HG02571 (cell line): ENCODE measurements around the gene FOXC1.
A peak's percentile ranks its signal among the peaks of the same experiment; 100 is the strongest.

ENCODE experiments used
- ATAC-seq: cut with Tn5 transposase; IDR thresholded peaks from one replicate; pipeline ENCODE4 v1.9.1; 2021; ENCODE audit warnings: mild to moderate bottlenecking, moderate library complexity; ENCODE audit not compliant: unreplicated experiment

Gene FOXC1

DNA sequence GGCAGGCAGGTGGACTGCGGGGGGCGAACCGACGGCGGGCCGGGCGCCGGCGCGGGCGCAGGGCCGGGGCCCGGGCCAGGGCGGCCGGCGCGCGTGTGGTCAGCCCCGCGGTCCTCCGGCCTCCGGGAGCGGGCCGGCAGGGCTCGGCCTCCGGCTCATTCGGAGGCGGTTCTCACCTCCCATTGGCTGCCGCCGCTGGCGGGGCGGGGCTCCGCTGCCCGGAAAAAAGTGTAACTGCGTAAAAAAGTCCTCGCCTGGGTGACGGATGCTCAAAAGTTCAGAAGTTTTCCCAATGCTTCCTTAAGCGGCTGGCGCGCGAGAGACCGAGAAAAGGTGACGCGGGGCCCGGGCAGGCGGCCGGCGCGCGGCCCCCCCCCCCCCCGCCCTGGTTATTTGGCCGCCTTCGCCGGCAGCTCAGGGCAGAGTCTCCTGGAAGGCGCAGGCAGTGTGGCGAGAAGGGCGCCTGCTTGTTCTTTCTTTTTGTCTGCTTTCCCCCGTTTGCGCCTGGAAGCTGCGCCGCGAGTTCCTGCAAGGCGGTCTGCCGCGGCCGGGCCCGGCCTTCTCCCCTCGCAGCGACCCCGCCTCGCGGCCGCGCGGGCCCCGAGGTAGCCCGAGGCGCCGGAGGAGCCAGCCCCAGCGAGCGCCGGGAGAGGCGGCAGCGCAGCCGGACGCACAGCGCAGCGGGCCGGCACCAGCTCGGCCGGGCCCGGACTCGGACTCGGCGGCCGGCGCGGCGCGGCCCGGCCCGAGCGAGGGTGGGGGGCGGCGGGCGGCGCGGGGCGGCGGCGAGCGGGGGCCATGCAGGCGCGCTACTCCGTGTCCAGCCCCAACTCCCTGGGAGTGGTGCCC lies at the start of gene FOXC1:
Gene FOXC1, plus strand, starts transcription at position 268 of the 849 bp plus-strand sequence. Its CDS starts 531 bp downstream, at position 799.
- peak; percentile 58 for ATAC-seq

DNA sequence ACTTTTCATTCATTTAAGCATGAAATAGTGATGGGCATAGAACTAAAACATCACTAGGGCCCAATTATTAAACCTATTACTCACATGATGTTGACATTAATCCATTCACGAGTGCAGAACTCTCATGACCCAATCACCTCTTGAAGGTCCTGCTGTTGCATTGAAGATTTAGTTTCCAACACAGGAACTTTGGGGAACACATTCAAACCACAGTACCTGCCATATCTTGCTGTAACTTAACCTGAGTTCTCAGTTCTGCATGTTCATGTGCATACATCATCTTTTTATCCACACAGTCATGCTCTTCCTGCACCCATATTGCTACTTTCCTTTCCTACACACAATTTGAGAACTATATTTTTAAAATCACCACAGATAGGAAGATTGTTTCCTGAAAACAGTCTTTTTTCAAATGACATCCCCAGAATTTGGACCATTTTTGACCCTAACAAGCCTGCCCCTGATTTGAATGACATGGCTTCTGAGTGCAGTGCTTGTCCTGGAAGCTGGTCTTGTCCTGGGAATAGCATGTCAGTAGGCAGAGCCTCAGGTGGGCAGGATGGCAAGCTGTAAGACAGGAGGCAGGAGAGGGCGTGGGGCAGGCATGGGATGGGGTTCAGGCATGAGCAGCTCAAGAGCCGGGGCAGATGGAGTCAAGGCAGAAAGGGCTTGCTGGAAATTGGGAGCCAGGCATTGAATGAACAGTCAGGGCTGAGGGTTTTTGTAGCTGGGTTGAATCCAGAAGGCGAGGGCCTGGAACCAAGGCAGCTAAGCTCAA lies 49.2 kb upstream of the FOXC1 start:
- ATAC-seq: no peak

DNA sequence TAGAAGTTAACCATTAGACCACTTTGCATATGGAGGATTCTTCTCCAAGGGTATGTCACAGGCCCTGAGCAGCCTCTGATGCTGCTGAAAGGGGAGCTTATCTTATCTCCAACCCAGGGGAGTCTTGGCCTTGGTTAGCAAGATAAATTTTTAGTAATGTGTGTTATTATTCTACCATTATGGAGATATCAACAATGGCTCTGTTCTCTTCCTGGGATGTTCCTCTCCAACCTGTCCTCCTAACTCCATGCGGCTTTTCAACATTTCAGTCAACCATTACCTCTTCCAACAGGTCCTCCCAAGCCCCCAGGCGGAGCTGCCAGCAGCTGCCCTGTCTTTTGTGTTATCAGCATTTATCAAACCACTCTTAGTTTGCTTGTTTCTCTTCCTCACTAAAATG lies 48.4 kb upstream of the FOXC1 start:
- ATAC-seq: no peak

DNA sequence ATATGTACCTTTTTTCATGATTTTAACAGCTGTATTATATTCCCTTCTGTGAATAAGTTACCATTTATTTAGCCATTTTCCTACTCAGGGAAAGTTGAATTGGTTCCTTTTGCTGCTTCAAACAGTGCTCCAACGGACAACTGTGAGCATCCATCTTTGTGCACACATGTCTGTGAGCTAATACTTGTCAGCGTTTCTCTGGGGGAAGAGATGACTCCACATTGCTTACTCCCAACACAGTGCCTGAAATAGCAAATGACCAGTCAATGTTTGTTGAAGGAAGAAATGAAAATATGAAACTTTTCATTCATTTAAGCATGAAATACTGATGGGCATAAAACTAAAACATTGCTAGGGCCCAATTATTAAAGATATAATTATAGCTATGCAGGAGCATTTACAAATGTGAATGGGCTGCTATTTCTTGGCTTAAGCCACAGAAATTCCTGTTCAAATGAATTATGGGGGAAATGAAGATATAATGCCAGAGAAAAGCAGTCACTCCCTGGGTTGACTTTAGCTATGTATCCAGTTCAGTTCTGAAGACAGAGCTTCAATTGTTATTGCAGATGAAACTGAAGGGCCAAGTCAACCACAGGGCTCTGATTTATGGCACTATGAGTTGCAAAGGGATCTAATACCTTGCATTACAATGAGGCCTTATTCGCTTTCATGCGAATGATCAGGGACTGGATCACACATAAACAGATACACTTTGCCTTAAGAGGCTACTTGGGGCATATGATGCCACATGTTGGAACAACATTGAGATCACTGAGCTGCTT lies 47.4 kb upstream of the FOXC1 start:
- no peak for ATAC-seq

DNA sequence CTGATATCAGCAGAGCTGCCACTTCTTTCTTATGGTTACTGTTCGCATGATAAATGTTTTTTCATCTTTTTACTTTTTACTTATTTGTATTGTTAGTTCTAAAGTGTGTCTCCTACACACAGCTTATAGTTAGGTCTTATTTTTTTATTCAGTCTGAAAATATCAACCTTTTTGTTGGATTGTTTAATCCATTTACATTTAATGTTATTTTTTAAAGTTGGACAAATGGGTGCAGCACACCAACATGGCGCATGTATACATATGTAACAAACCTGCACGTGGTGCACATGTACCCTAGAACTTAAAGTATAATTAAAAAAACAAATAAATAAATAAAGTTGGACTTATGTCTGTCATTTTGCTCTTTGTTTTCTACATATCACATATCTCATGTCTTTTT lies 40.3 kb upstream of the FOXC1 start:
- ATAC-seq: no peak

DNA sequence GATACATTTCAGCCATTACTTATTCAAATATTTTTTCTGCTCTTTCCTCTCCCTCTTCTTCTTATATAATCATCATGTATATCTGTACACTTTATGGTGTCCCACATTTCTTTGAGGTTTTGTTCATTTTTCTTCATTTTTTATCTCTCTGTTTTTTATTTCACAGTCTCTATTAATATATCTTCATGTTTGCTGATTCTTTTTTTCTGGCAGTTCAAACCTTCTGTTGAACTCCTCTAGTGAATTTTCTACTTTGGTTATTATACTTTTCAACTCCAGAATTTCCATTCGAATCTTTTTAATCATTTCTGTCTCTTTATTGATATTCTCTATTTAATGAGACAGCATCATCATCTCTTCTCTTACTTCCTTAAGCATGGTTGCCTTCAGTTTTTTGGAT lies 38.9 kb upstream of the FOXC1 start:
- no peak for ATAC-seq

- ATAC-seq: no peak
These were observed 36.8 kb upstream of the FOXC1 start for GRCh38 chr6:1572892-1573291.

DNA sequence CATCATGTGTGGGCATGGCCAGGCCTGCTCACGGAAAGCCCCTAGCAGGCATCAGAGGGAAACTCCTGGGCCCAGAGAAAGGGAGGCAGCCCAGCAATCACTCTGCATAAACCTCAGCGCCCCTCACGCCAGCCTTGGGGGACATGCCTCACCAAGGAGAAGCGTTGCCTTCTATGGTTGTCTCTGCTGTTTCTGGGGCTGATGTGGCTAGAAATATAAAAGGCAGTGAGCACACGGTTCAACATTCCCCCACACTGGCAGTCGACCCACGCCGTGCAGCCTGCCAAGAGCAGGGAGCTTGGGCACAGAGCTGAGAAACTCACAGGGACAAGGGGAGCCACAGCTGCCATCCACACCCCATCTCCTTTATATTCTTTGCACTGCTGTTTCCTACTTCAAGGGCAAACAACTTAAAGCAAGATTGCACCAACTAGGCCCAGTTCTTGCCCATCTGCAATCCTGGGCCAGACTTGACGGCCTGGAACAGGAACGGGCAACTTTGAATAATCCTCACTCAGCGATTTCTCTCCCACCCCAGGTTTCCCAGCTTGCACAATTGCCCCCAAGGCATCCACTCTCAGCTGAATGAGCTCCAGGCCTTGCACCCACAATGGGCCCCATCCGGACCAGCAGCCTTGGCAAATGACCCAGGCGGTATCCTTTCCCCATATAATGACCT lies 35.5 kb upstream of the FOXC1 start:
- no peak for ATAC-seq

GRCh38 chr6:1574890-1575209 lies 34.9 kb upstream of the FOXC1 start:
- ATAC-seq: no peak

GRCh38 chr6:1575210-1576041 lies 34.3 kb upstream of the FOXC1 start:
- ATAC-seq: no peak

DNA sequence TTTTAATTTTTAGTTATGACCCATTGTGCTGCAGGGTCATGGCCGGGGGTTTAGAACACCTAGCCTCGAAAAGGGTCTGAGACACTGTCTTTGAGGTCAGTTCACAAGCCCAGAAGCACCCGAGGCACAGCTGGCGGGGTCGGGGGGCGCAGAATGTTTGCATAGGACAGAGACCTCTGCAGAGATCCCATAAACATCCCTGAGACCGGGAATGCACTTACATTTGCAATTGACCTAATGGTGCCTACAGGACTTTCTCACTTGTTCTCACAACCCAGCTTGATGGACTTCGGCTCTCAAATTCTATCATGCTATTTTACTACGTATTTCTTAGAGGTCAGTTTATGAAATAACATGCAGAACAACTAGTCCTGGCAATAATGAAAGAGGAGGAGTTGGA lies 33.5 kb upstream of the FOXC1 start:
- ATAC-seq: no peak

DNA sequence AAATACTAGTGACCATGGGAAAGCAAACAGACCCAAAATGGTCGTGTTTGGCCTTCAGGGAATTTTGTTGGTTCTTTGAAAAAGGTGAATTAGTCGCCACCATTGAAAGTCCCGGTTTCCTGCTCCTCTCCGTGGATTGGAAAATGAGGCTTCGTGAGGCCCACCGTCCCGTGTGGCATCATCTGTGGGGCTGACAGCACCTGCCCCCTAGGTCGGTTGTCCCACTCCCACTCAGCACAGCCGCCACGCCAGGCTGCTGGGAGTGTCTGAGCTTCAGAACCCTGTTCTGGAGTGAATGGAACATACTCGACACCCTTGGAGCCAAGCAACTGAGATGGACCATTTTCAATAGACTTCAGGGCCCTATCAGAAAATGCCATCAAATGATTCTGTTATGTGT lies 33.0 kb upstream of the FOXC1 start:
- no peak for ATAC-seq

- ATAC-seq: no peak
These were observed 32.5 kb upstream of the FOXC1 start for GRCh38 chr6:1577146-1577680.

DNA sequence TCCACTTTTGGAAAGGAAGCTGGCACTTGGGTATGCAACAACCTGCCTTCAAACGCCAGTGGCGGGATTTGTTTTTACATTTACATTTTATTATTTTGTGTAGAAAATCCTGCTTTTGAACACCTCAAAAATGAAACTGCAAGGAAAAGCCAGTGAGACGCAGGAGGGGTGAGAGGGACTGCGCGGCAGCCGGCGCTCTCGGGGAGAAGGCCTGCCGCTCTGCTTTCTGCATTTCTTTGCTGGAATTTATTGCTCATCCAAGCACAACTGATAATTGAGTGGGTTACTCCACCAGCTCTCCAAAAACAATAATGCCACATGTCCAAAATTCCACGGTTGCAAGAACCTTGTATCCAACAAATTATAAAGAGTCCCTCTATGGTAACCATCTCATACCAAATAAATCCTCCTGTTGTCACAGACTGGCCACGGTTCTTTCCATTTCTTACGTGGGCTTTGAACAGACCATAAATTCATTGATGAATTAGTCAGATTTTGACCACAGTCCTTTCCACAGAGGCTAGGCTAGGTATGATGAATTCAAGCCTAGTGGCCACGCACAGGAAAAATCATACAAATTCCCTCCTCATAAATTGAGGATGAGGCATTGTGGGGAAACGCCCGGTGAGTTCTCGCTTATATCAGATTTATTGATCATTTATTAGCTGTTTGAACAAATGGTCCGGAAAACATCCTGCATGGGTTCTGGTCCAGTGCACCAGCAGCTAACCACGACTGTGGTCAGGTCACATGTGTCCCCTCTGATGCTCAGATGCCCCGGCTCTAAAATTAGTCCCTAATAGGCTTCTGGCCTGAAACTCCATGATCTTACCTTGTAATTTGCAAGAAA lies 31.6 kb upstream of the FOXC1 start:
- ATAC-seq: no peak

DNA sequence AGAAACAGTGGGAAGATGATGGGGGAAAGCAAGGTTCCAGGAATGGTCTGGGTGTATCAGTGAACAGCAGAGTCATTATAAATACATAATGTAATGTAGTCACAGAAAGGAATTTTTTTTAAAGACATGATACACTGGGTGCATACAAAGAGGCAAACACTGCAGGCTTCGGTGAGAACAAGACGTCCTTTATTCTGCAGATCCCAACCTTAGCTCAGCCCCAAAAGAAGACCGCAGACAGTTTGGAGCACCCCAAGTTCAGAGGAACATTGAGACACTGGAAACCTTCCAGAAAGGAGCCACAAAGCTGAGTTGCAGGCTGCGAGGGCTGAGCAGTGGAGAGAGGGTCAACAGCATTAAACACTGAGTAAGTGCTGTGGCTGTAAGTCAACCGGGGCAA lies 30.6 kb upstream of the FOXC1 start:
- no peak for ATAC-seq

DNA sequence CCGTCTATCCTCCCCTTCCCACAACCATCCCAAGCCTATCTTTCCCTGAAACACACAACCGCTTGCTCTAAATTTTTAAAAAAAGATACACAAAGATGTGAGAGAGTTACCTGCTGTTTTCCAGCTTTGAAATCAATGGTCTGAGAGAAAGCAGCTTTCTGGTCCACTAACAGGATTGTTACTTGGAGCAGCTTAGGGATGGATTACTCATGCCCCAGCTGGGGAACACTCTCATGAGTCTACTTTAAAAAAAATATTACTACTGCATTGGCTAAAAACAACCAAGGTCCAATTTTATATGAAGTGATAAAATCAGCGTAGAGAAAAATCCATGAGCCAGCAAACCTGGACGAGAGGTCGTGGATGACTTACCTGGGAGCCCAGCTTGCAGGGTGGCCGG lies 29.6 kb upstream of the FOXC1 start:
- no peak for ATAC-seq

- no peak for ATAC-seq
These were observed 29.1 kb upstream of the FOXC1 start for GRCh38 chr6:1580585-1580984.

- no peak for ATAC-seq
These were observed 28.4 kb upstream of the FOXC1 start for GRCh38 chr6:1581120-1581991.
